ENCODE measurements around the gene PTPA. TPM values are rescaled to one million over a fixed set of nuclear protein-coding genes. Genes with fewer than 3 reads are reported as not detected.
"Not testable (repeated sequence)": the region's sequence is repeated elsewhere in the genome, so short reads cannot be mapped to it uniquely, and the experiment has no call there.

The PTPA gene
- total and polyA plus RNA-seq, 12 donors = 106 to 227 (median 186) TPM

DNA sequence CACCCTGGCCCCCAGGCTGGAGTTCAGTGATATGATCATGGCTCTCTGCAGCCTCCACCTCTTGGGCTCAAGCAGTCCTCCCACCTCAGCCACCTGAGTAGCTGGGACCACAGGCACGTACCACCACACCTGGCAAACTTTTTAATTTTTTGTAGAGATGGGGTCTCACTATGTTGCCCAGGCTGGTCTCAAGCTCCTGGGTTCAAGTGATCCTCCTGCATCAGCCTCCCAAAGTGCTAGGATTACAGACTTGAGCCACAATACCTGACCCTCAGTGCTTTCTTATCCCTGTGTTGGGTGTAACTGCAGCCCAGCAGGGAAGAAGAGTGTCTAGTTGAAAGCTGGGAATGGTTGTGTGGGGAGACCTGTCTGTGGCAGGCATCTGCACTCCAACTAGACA lies 10.9 kb downstream of the PTPA start:
- TF ChIP-seq, protein P1, sequence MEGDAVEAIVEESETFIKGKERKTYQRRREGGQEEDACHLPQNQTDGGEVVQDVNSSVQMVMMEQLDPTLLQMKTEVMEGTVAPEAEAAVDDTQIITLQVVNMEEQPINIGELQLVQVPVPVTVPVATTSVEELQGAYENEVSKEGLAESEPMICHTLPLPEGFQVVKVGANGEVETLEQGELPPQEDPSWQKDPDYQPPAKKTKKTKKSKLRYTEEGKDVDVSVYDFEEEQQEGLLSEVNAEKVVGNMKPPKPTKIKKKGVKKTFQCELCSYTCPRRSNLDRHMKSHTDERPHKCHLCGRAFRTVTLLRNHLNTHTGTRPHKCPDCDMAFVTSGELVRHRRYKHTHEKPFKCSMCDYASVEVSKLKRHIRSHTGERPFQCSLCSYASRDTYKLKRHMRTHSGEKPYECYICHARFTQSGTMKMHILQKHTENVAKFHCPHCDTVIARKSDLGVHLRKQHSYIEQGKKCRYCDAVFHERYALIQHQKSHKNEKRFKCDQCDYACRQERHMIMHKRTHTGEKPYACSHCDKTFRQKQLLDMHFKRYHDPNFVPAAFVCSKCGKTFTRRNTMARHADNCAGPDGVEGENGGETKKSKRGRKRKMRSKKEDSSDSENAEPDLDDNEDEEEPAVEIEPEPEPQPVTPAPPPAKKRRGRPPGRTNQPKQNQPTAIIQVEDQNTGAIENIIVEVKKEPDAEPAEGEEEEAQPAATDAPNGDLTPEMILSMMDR (IDR thresholded peaks at IDR 0.05) = no peak
- Histone ChIP-seq H3K9me3 (no peaks in the 10 kb centered on the region), H3K27me3 (no peaks in the 10 kb centered on the region), H3K4me1 (peaks cover 0 to 12% (median 4%) of the 10 kb centered on the region in 9 donors), H3K4me3 (no peak overlapping the region), H3K36me3 (peaks cover 0 to 69% (median 26%) of the 10 kb centered on the region in 9 donors), H3K27ac (no peak overlapping the region)
- DNase-seq (no peak), ATAC-seq (no peak)
- WGBS, 2 donors = 94 to 100% methylated on average over 1 of the region's 1 CpG
- intact Hi-C loops (cut with DNase I) = no loop called here

DNA sequence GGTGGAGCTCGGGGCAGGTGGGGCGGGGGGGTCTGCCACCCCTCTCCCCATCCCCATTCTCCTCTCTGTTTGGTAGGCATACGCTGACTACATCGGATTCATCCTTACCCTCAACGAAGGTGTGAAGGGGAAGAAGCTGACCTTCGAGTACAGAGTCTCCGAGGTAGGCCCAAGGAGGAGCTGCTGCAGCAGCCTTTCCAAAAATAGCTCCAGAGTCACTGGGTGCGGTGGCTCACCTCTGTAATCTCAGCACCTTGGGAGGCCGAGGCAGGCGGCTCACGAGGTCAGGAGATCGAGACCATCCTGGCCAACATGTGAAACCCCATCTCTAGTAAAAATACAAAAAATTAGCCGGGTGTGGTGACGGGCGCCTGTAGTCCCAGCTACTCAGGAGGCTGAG lies 11.8 kb downstream of the PTPA start:
- H3K4me3 ChIP-seq; intact Hi-C loops (cut with DNase I); DNase-seq; H3K27me3 ChIP-seq; H3K27ac ChIP-seq; H3K9me3 ChIP-seq; ATAC-seq: not testable (repeated sequence)
- Histone ChIP-seq H3K36me3 (peaks cover 0 to 77% (median 26%) of the 10 kb centered on the region in 9 donors), H3K4me1 (peaks cover 0 to 17% (median 6%) of the 10 kb centered on the region in 9 donors)
- WGBS, 2 donors = 84 to 86% methylated on average over 15 of the region's 15 CpGs

DNA sequence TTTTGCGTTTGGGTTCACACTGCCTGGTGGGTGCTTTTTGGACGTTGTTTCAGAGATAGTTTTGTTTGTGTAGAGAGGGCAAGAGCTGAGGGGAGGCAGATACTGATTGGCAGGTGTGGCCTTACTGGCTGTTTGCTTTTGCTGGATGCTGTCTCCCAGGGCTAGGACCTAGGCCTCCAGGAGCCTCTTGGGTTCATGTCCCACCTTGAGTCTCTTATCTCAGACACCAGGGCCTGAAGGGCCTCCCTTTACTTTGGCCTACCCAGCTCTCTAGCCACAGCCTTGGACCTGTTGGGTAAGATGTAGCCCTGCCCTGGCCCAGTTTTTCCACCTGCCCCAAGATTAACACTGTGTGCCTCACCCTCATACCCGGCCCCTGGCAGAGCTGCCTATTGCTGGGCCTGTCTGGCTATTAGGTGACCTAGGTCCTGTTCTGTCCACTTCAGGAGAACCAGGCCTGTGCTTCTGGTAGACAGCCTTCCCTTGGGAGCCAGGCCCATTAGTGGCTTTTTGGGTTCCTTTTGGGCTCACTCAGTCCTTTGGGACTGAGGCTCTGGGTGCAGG lies 13.4 kb downstream of the PTPA start:
- Histone ChIP-seq H3K4me1 (peaks cover 0 to 17% (median 6%) of the 10 kb centered on the region in 9 donors), H3K4me3 (no peak overlapping the region), H3K36me3 (peaks cover 0 to 89% (median 26%) of the 10 kb centered on the region in 9 donors), H3K27ac (no peak overlapping the region), H3K9me3 (no peaks in the 10 kb centered on the region), H3K27me3 (no peaks in the 10 kb centered on the region)
- ATAC-seq (no peak), DNase-seq (no peak)
- TF ChIP-seq, protein P1 (IDR thresholded peaks at IDR 0.05) = no peak
- WGBS, 2 donors = 68 to 82% methylated on average over 3 of the region's 3 CpGs
- intact Hi-C loops (cut with DNase I) = no loop called here

DNA sequence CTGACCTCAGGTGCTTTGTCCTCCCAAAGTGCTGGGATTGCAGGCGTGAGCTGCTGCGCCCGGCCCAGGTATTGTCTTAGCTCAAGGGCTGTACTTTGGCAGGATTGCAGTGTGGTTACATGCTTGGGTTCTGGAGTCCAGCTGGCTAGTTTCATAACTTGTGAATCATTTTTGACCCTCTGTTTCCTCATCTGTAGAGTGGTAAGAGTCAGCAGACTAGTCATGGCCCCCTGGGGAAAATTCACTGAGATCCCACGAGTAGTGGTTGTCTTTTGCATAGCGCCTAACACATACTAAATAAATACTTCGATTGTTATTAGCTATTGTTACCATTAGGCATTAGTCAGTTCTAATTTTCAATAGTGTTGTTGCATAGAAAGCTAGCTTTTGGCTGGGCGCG lies 14.3 kb downstream of the PTPA start:
- intact Hi-C loops (cut with DNase I) = no loop called here
- Histone ChIP-seq H3K9me3 (no peaks in the 10 kb centered on the region), H3K36me3 (peaks cover 0 to 94% (median 26%) of the 10 kb centered on the region in 9 donors), H3K4me3 (no peak overlapping the region), H3K4me1 (peaks cover 0 to 17% (median 6%) of the 10 kb centered on the region in 9 donors), H3K27me3 (no peaks in the 10 kb centered on the region), H3K27ac (no peak overlapping the region)
- DNase-seq = no peak
- TF ChIP-seq, protein P1 (IDR thresholded peaks at IDR 0.05) = no peak
- WGBS, 2 donors = 92 to 96% methylated on average over 8 of the region's 8 CpGs
- ATAC-seq = peak in 1 of 8 donors; percentile 63

All from heart right ventricle (tissue), 16 donors.